Spleen (tissue), 11 donors: ENCODE data around the gene ASF1B. TPM values are rescaled to one million over a fixed set of nuclear protein-coding genes. Genes with fewer than 3 reads are reported as not detected.

ENCODE experiments used
- DNase-seq: peaks from one replicate; pipeline ENCODE4 v3.0.0-alpha.2; 2020
- H3K27ac ChIP-seq, 8 donors: fragments of 200-600 bp; sonication (generic) in 7 of 8; 1 replicate in 4 of 8; 2 replicates in 4 of 8; pipeline versions ENCODE4 v1.5.0 to v1.8.0; 2016 to 2021; ENCODE audit warnings: inconsistent platforms in 4 of 8, mild to moderate bottlenecking in 4 of 8, moderate library complexity in 1 of 8
- H3K27me3 ChIP-seq, 7 donors: fragments of 200-600 bp; sonication (generic) in 6 of 7; replicated peaks in 1 of 7; 1 replicate in 4 of 7; 2 replicates in 3 of 7; pipeline versions ENCODE4 v1.5.0 to v1.8.0; 2016 to 2021; ENCODE audit warnings: inconsistent platforms in 3 of 7, mild to moderate bottlenecking in 1 of 7
- H3K36me3 ChIP-seq, 6 donors: fragments of 200-600 bp; sonication (generic) in 5 of 6; 1 replicate in 4 of 6; 2 replicates in 2 of 6; pipeline versions ENCODE4 v1.5.0 to v1.8.0; 2016 to 2021; ENCODE audit warnings: inconsistent platforms in 2 of 6
- H3K4me1 ChIP-seq, 6 donors: fragments of 200-600 bp; sonication (generic) in 5 of 6; 1 replicate in 3 of 6; 2 replicates in 3 of 6; pipeline versions ENCODE4 v1.5.0 to v1.8.0; 2016 to 2021; ENCODE audit warnings: inconsistent platforms in 3 of 6
- H3K4me3 ChIP-seq, 8 donors: fragments of 200-600 bp; sonication (generic) in 7 of 8; 1 replicate in 4 of 8; 2 replicates in 4 of 8; pipeline versions ENCODE4 v1.5.0 to v1.8.0; 2016 to 2021; ENCODE audit warnings: inconsistent platforms in 4 of 8, mild to moderate bottlenecking in 4 of 8, moderate library complexity in 2 of 8
- H3K9me3 ChIP-seq, 8 donors: fragments of 200-600 bp; sonication (generic) in 7 of 8; 1 replicate in 4 of 8; 2 replicates in 4 of 8; pipeline versions ENCODE4 v1.5.0 to v1.8.0; 2016 to 2021; ENCODE audit warnings: inconsistent platforms in 4 of 8
- CTCF ChIP-seq, 11 experiments: fragments of 200-600 bp in 7 of 11; fragments of 450-650 bp in 4 of 11; sonication (generic) in 4 of 11; IDR thresholded peaks in 8 of 11; conservative IDR thresholded peaks in 3 of 11; 1 replicate in 7 of 11; 2 replicates in 4 of 11; pipeline versions ENCODE4 v1.4.0 to v1.8.0; 2016 to 2021; ENCODE audit warnings: antibody characterized with exemption in 11 of 11, inconsistent platforms in 4 of 11, mild to moderate bottlenecking in 1 of 11
- POLR2A ChIP-seq, 3 donors: fragments of 450-650 bp; IDR thresholded peaks; one replicate each; pipeline ENCODE4 v1.5.1; 2017; ENCODE audit warnings: antibody characterized with exemption in 3 of 3, mild to moderate bottlenecking in 1 of 3
- POLR2AphosphoS5 ChIP-seq, 3 donors: sonication (generic); formaldehyde crosslinking; IDR thresholded peaks; one replicate each; pipeline ENCODE4 v1.5.1; 2017; ENCODE audit warnings: antibody characterized with exemption in 3 of 3
- WGBS, 5 donors: extraction: QIAGEN DNeasy Blood & Tissue Kit in 3 of 5; methylation state at CpG; one replicate each; pipeline versions ENCODE4 v1.1.5 to v1.1.7; 2013 to 2018; 5-methylcytosine and 5-hydroxymethylcytosine counted together
- intact Hi-C: fragments of 100-400 bp; cut with DNase I; formaldehyde crosslinking; loops from one replicate; pipeline ENCODE4 v1.15.0; 2023; ENCODE audit warnings: low total_unique reads
- polyA plus RNA-seq, 3 donors: library from polyadenylated mRNA; stranded (reverse); fragments of 200-250 nt; gene quantifications; one replicate each; pipeline ENCODE4 v1.2.1, GENCODE V29; 2013
- total RNA-seq, 7 donors: library from RNA; depleted of rRNA in 3 of 7; stranded (reverse); fragments of >200 nt in 3 of 7; fragmentation: NEBNext Ultra II Directional in 4 of 7; extraction: Animal tissue kit (Norgen Biotek cat#: 25700) in 4 of 7; gene quantifications; one replicate each; pipeline versions ENCODE4 v1.1.0 to v1.2.1, GENCODE V29; 2016 to 2021
- donor health status: healthy with polysubstance abuse.
- donor health status: DM: no; HTN: no; CAD: no; lungs with moderate emphysema.
- donor health status: DM: no; HTN: no; CAD: no.
- donor health status: Bipolar disorder and iron deficiency.
- donor health status: healthy.
- donor health status: DM: no; HTN: no; CAD: no.
- donor health status: DM: yes; HTN: yes; CAD: no.

Gene ASF1B
- total and polyA plus RNA-seq, 10 donors: 3.8 to 24.8 (median 8.6) TPM

GRCh38 chr19:14082675-14082960 lies 53.8 kb downstream of the ASF1B start:
- intact Hi-C loops: loop anchor here (10.0 kb wide), 1 partner anchor 52 kb away; the partner anchor contains the start of gene ASF1B
- TF ChIP-seq CTCF (IDR thresholded peaks at IDR 0.05 in 8 of 11, conservative IDR thresholded peaks at IDR 0.05 in 3 of 11) (no peak), POLR2A (IDR thresholded peaks at IDR 0.05) (no peak), POLR2AphosphoS5 (IDR thresholded peaks at IDR 0.05) (no peak)
- H3K27me3 ChIP-seq: no peaks in the 10 kb centered on the region
- peak overlapping the region in 3 of 8 donors; percentile 68 to 75 (median 72) for H3K4me3 ChIP-seq
- no peaks in the 10 kb centered on the region for H3K9me3 ChIP-seq
- peaks cover 0 to 5% (median 0%) of the 10 kb centered on the region in 6 donors for H3K36me3 ChIP-seq
- WGBS, 5 donors: 0 to 80% (median 39%) methylated on average over 1 of the region's 1 CpG
- DNase-seq: no peak
- peak overlapping the region in 3 of 8 donors; percentile 89 to 94 (median 94) for H3K27ac ChIP-seq
- peaks cover 7 to 57% (median 31%) of the 10 kb centered on the region in 6 donors for H3K4me1 ChIP-seq

GRCh38 chr19:14081797-14082674 lies 54.4 kb downstream of the ASF1B start:
- no peaks in the 10 kb centered on the region for H3K27me3 ChIP-seq
- H3K9me3 ChIP-seq: no peaks in the 10 kb centered on the region
- 23 to 34% (median 26%) methylated on average over 17 to 24 of the region's 24 CpGs for WGBS, 5 donors
- TF ChIP-seq CTCF (IDR thresholded peaks at IDR 0.05 in 8 of 11, conservative IDR thresholded peaks at IDR 0.05 in 3 of 11) (no peak), POLR2AphosphoS5 (IDR thresholded peaks at IDR 0.05) (peak in 1 of 3 donors; percentile 63)
- peak overlapping the region; percentile 66 to 77 (median 70) for H3K4me3 ChIP-seq
- H3K27ac ChIP-seq: peak overlapping the region; percentile 85 to 96 (median 92)
- no peak for DNase-seq
- H3K36me3 ChIP-seq: peaks cover 0 to 4% (median 0%) of the 10 kb centered on the region in 6 donors
- peaks cover 7 to 59% (median 31%) of the 10 kb centered on the region in 6 donors for H3K4me1 ChIP-seq
- intact Hi-C loops: loop anchor here (10.0 kb wide), 1 partner anchor 53 kb away; the partner anchor contains the start of gene ASF1B

DNA sequence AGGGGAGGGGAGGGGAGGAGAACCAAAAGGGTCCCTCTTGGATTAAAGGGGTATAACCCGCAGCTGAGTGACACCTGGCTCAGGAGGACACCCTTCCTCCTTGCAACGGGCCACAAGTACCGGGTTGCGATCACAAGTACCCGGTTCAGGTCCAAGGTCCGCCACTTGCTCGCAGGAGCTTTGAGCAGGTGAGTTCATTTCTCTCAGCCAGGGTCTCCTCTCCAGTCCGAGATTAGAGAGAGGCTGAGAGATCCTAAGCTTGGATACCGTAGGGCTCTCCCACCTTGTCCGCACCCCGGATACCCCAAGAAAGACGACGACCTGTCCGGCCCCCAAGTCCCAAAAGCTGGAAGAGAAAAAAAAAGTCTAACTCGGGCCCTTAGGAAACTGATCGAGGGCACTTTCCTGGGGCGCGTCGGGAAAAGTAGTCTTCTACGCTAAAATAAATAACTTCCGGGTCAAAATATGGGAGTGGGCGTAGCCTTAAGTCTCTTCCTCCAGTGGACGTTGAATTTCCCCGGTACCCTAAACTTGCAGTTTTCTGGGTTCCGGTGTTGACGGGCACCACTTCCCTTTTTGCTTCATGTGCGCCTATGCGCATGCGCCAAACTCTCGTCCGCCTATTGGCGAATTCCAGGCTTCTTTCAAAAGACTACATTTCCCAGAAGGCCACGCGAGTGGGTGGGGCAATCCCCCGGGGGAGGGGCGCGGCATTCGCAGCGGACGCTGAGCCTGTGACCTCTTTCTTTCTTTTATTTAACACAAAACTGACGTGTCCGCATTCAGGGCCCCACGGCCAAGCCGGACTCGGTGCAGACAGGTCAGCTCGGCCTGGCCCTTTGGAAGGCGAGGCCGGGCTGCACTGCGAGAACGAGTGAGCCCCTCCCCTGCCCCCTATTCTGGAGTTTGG lies 55.2 kb downstream of the ASF1B start:
- H3K27me3 ChIP-seq: no peaks in the 10 kb centered on the region
- intact Hi-C loops: loop anchor here (10.0 kb wide), 1 partner anchor 54 kb away; the partner anchor contains the start of gene ASF1B

More for the DNA sequence above, 55.2 kb downstream of the ASF1B start:
- 0 to 1% (median 0%) methylated on average over 49 to 50 of the region's 50 CpGs for WGBS, 5 donors
- H3K4me1 ChIP-seq: peaks cover 7 to 66% (median 32%) of the 10 kb centered on the region in 6 donors
- H3K27ac ChIP-seq: peak overlapping the region; percentile 85 to 96 (median 92)
- H3K9me3 ChIP-seq: no peaks in the 10 kb centered on the region
- H3K4me3 ChIP-seq: peak overlapping the region; percentile 66 to 77 (median 70)
- TF ChIP-seq CTCF (IDR thresholded peaks at IDR 0.05 in 8 of 11, conservative IDR thresholded peaks at IDR 0.05 in 3 of 11) (peak in 3 of 11 experiments; percentile 7 to 44 (median 20)), POLR2A (IDR thresholded peaks at IDR 0.05) (peak in 1 of 3 donors; percentile 74), POLR2AphosphoS5 (IDR thresholded peaks at IDR 0.05) (peak; percentile 91 to 93 (median 92))
- DNase-seq: peak; percentile 97
- peaks cover 0 to 4% (median 0%) of the 10 kb centered on the region in 6 donors for H3K36me3 ChIP-seq
